GM06990 (cell line): ENCODE data around the gene TCF7L1.

Experiments
- DNase-seq: peaks from one replicate; pipeline ENCODE4 v3.0.0-alpha.2; 2011; ENCODE audit not compliant: insufficient read length; ENCODE audit errors: extremely low read depth
- H3K27me3 ChIP-seq: replicated peaks from 2 replicates; pipeline ENCODE4 v1.6.0; 2011; ENCODE audit warnings: low read length; ENCODE audit not compliant: control insufficient read depth, insufficient read depth
- H3K36me3 ChIP-seq: 2 replicates; pipeline ENCODE4 v1.5.1; 2011; ENCODE audit warnings: low read length; ENCODE audit not compliant: control insufficient read depth, insufficient read depth
- H3K4me3 ChIP-seq: replicated peaks from 2 replicates; pipeline ENCODE4 v1.5.1; 2011; ENCODE audit warnings: low read depth, mild to moderate bottlenecking, control low read depth, low read length
- TF ChIP-seq, protein P1 (sequence below): IDR thresholded peaks from 2 replicates; pipeline ENCODE4 v1.5.1; 2011; ENCODE audit warnings: low read length, control low read depth, mild to moderate bottlenecking, inconsistent platforms; ENCODE audit not compliant: insufficient read depth, poor library complexity, severe bottlenecking

TCF7L1 gene

DNA sequence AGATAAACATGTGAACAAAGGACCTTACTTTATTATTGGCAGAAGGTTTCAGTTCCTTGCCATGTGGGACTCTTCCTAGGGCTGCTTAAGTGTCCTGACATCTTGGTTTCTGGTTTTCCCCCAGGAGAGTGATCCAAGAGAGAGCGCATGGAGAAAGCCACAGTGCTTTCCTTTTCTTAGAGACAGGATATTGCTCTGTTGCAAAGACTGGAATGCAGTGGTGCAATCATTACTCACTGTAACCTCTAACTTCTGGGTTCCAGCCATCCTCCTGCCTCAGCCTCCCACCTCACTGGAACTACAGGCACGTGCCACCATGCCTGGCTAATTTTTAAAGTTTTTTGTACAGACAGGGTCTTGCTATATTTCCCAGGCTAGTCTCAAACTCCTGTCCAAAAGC lies 38.1 kb upstream of the TCF7L1 start:
- TF ChIP-seq, protein P1, sequence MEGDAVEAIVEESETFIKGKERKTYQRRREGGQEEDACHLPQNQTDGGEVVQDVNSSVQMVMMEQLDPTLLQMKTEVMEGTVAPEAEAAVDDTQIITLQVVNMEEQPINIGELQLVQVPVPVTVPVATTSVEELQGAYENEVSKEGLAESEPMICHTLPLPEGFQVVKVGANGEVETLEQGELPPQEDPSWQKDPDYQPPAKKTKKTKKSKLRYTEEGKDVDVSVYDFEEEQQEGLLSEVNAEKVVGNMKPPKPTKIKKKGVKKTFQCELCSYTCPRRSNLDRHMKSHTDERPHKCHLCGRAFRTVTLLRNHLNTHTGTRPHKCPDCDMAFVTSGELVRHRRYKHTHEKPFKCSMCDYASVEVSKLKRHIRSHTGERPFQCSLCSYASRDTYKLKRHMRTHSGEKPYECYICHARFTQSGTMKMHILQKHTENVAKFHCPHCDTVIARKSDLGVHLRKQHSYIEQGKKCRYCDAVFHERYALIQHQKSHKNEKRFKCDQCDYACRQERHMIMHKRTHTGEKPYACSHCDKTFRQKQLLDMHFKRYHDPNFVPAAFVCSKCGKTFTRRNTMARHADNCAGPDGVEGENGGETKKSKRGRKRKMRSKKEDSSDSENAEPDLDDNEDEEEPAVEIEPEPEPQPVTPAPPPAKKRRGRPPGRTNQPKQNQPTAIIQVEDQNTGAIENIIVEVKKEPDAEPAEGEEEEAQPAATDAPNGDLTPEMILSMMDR: no peak

DNA sequence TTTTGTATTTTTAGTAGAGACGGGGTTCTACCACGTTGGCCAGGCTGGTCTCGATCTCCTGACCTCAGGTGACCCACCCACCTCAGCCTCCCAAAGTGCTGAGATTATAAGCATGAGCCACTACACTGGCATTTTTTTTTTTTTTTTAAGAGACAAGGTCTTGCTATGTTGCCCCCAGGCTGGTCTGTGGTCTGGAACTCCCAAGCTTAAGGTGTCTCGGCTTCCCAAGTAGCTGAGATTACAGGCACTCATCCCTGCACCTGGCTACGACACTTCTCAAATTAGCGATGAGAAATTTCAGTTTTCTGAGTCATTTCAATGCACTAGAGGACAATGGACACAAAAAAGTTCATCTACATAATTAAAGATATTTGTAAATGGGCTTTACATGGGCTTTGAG lies 36.6 kb upstream of the TCF7L1 start:
- TF ChIP-seq, protein P1: no peak
- no peaks in the 10 kb centered on the region; the same call in 1 of the 2 replicates for H3K27me3 ChIP-seq
- no peak for DNase-seq
- no peak overlapping the region for H3K4me3 ChIP-seq
- no peaks in the 10 kb centered on the region for H3K36me3 ChIP-seq

More for the DNA sequence above, 38.1 kb upstream of the TCF7L1 start:
- Histone ChIP-seq H3K27me3 (no peaks in the 10 kb centered on the region; the same call in 1 of the 2 replicates), H3K36me3 (no peaks in the 10 kb centered on the region), H3K4me3 (no peak overlapping the region)
- DNase-seq: no peak

DNA sequence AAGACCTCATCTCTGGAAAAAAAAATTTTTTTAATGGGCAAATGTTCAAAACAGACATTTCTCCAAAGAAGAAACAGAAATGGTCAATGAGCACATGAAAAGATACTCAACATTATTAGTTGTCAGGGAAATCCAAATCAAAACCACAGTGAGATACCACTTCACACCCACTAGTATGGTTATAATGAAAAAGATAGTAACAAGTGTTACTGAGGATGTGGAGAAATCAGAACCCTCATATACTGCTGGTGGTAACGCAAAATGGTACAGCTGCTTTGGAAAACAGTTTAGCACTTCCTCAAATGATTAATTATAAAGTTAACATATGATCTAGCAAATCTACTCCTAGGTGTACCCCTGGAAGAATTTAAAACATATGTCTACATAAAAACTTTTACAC lies 29.0 kb upstream of the TCF7L1 start:
- no peaks in the 10 kb centered on the region for H3K27me3 ChIP-seq
- no peaks in the 10 kb centered on the region for H3K36me3 ChIP-seq
- DNase-seq: no peak
- H3K4me3 ChIP-seq: no peak overlapping the region
- TF ChIP-seq, protein P1: no peak

DNA sequence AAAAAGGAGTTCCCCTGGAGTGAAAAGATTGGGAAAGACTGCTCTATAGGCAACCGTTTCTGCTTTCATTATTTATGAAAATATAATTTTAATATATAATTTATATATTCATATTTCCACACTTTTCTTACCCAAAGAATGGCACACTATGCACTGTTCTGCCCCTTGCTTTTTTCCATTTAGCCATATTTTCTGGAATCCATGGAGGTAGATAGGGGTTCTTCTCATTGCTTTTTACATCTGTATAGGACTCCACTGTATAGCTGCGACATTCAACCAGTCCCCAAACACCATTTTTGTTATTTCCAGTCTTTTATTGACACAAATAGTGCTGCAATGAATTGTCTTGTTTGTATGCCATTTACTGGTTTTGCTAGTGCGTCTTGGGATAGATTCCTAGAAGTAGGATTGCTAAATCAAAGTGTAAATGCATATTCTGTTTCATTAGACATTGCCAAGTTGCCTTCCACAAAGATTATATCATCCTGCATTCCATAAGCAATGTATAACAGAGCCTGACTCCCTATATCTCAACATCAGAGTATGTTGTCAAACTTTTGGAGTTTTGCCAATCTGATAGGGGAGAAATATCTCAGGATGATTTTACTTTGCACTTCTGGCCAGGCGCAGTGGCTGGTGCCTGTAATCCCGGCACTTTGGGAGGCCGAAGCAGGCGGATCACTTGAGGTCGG lies 26.6 kb upstream of the TCF7L1 start:
- H3K4me3 ChIP-seq: no peak overlapping the region
- no peaks in the 10 kb centered on the region for H3K36me3 ChIP-seq
- no peaks in the 10 kb centered on the region for H3K27me3 ChIP-seq
- no peak for DNase-seq
- TF ChIP-seq, protein P1: no peak

DNA sequence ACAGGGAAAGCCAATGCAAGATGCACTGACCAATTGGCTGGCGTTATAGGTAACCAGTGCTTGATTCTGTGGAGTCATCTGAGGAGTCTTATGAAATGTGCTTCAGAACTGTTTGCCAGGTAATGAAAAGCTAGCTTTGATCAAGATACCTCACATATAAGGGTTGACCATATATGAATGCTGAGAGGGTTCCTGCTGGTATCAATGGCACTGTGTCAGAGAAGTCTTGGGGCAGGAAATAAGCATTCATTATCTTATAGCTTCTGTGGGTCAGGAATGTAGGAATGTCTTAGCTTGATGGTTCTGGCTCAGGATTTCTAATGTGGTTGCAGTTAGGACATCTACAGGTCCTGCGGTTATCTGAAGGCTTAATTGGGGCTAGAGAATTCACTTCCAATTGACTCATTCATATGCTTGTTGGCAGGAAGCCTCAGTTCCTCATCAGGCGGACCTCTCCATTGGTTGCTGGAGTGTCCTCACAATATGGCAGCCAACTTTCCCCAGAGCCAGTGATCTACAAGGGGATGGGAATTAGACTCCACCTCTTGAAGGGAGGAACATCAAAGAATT lies 22.1 kb upstream of the TCF7L1 start:
- Histone ChIP-seq H3K27me3 (no peaks in the 10 kb centered on the region), H3K36me3 (no peaks in the 10 kb centered on the region), H3K4me3 (no peak overlapping the region)
- no peak for DNase-seq
- TF ChIP-seq, protein P1: no peak
